Peyer's patch (tissue), 4 donors: ENCODE data around the gene ATRN. TPM values are rescaled to one million over a fixed set of nuclear protein-coding genes. Genes with fewer than 3 reads are reported as not detected.
"Not testable (repeated sequence)": the region's sequence is repeated elsewhere in the genome, so short reads cannot be mapped to it uniquely, and the experiment has no call there.

Experiments used
- DNase-seq, 3 donors: peaks; one replicate each; pipeline ENCODE4 v3.0.0-alpha.2; 2017 to 2019
- H3K27ac ChIP-seq, 4 donors: fragments of 200-600 bp; sonication (generic); one replicate each; pipeline ENCODE4 v1.5.1; 2016 to 2019
- H3K27me3 ChIP-seq, 2 donors: fragments of 200-600 bp; sonication (generic); one replicate each; pipeline ENCODE4 v1.5.1; 2019
- H3K36me3 ChIP-seq, 3 donors: fragments of 200-600 bp; sonication (generic); one replicate each; pipeline ENCODE4 v1.5.1; 2016 to 2019
- H3K4me1 ChIP-seq, 4 donors: fragments of 200-600 bp; sonication (generic); one replicate each; pipeline ENCODE4 v1.5.1; 2016 to 2019
- H3K4me3 ChIP-seq, 4 donors: fragments of 200-600 bp; sonication (generic); 1 replicate in 3 of 4; 2 replicates in 1 of 4; pipeline ENCODE4 v1.5.1; 2016 to 2019; ENCODE audit warnings: mild to moderate bottlenecking in 1 of 4
- H3K9me3 ChIP-seq, 4 donors: fragments of 200-600 bp; sonication (generic); one replicate each; pipeline ENCODE4 v1.5.1; 2016 to 2019; ENCODE audit warnings: mild to moderate bottlenecking in 1 of 4
- CTCF ChIP-seq, 6 experiments: fragments of 450-650 bp in 4 of 6; fragments of 200-600 bp in 2 of 6; sonication (generic) in 1 of 6; IDR thresholded peaks; one replicate each; pipeline ENCODE4 v1.5.1; 2017 to 2019; ENCODE audit warnings: antibody characterized with exemption in 6 of 6, mild to moderate bottlenecking in 3 of 6, moderate library complexity in 1 of 6
- POLR2A ChIP-seq, 2 donors: fragments of 450-650 bp; IDR thresholded peaks; one replicate each; pipeline ENCODE4 v1.5.1; 2017; ENCODE audit warnings: antibody characterized with exemption in 2 of 2, mild to moderate bottlenecking in 2 of 2, moderate library complexity in 2 of 2
- total RNA-seq, 4 donors: library from RNA; depleted of rRNA; stranded (reverse); fragments of >200 nt; gene quantifications; one replicate each; pipeline ENCODE4 v1.1.0, GENCODE V29; 2016

ATRN gene
- total RNA-seq, 4 donors from 2014 or later = 14.9 to 99.5 (median 54.9) TPM

GRCh38 chr20:3509064-3509463 lies 38.2 kb downstream of the ATRN start:
- H3K27ac ChIP-seq = no peak overlapping the region
- TF ChIP-seq POLR2A (IDR thresholded peaks at IDR 0.05) = no peak
- TF ChIP-seq CTCF (IDR thresholded peaks at IDR 0.05) = no peak
- no peak overlapping the region for H3K4me3 ChIP-seq

GRCh38 chr20:3510110-3510509 lies 39.3 kb downstream of the ATRN start:
- no peak for DNase-seq
- no peaks in the 10 kb centered on the region for H3K9me3 ChIP-seq
- H3K27ac ChIP-seq = no peak overlapping the region
- H3K4me3 ChIP-seq = no peak overlapping the region
- no peaks in the 10 kb centered on the region for H3K27me3 ChIP-seq
- H3K4me1 ChIP-seq = peaks cover 0 to 4% (median 0%) of the 10 kb centered on the region in 4 donors
- no peaks in the 10 kb centered on the region for H3K36me3 ChIP-seq
- TF ChIP-seq POLR2A (IDR thresholded peaks at IDR 0.05) (no peak), CTCF (IDR thresholded peaks at IDR 0.05) (no peak)

More at GRCh38 chr20:3509064-3509463, 38.2 kb downstream of the ATRN start:
- no peak for DNase-seq
- Histone ChIP-seq H3K27me3 (no peaks in the 10 kb centered on the region), H3K36me3 (no peaks in the 10 kb centered on the region), H3K4me1 (peaks cover 0 to 4% (median 0%) of the 10 kb centered on the region in 4 donors), H3K9me3 (no peaks in the 10 kb centered on the region)

GRCh38 chr20:3512239-3512638 lies 41.4 kb downstream of the ATRN start:
- not testable (repeated sequence) for H3K27me3 ChIP-seq, H3K9me3 ChIP-seq, H3K4me1 ChIP-seq, H3K4me3 ChIP-seq, H3K36me3 ChIP-seq, DNase-seq, H3K27ac ChIP-seq

GRCh38 chr20:3514012-3514642 lies 43.3 kb downstream of the ATRN start:
- DNase-seq = no peak
- H3K36me3 ChIP-seq = no peaks in the 10 kb centered on the region
- TF ChIP-seq CTCF (IDR thresholded peaks at IDR 0.05) = no peak
- no peak overlapping the region for H3K27ac ChIP-seq
- no peaks in the 10 kb centered on the region for H3K9me3 ChIP-seq
- no peaks in the 10 kb centered on the region for H3K27me3 ChIP-seq
- H3K4me1 ChIP-seq = peaks cover 0 to 4% (median 0%) of the 10 kb centered on the region in 4 donors
- H3K4me3 ChIP-seq = no peak overlapping the region

- Histone ChIP-seq H3K27ac (no peak overlapping the region), H3K36me3 (no peaks in the 10 kb centered on the region), H3K27me3 (no peaks in the 10 kb centered on the region), H3K4me1 (no peaks in the 10 kb centered on the region), H3K9me3 (no peaks in the 10 kb centered on the region), H3K4me3 (no peak overlapping the region)
- DNase-seq = no peak
- TF ChIP-seq POLR2A (IDR thresholded peaks at IDR 0.05) = no peak
- TF ChIP-seq CTCF (IDR thresholded peaks at IDR 0.05) = no peak
Measured at GRCh38 chr20:3515379-3516170, 44.8 kb downstream of the ATRN start.
